RWPE2 (cell line): ENCODE results near the gene TRPM8.
A peak's percentile ranks its signal among the peaks of the same experiment; 100 is the strongest.

Source experiments
- ATAC-seq: fragments of 200-7000 bp; cut with Tn5 transposase; 3 replicates; pipeline ENCODE4 v1.9.1; 2021; ENCODE audit warnings: low read depth
- DNase-seq: peaks from one replicate; pipeline ENCODE4 v3.0.0-alpha.2; 2020; ENCODE audit warnings: low spot score
- H3K27ac ChIP-seq: fragments of 450-650 bp; 2 replicates; pipeline ENCODE4 v1.5.1; 2017; ENCODE audit warnings: mild to moderate bottlenecking; ENCODE audit not compliant: poor library complexity, severe bottlenecking
- H3K27me3 ChIP-seq: fragments of 250-450 bp; sonication (Bioruptor Pico); 2 replicates; pipeline ENCODE4 v1.5.1; 2021; ENCODE audit warnings: mild to moderate bottlenecking, moderate library complexity; ENCODE audit not compliant: insufficient read depth, poor library complexity, severe bottlenecking
- H3K36me3 ChIP-seq: fragments of 250-450 bp; sonication (Bioruptor Pico); 2 replicates; pipeline ENCODE4 v1.5.1; 2020; ENCODE audit warnings: low read depth, mild to moderate bottlenecking, moderate library complexity
- H3K4me1 ChIP-seq: fragments of 250-450 bp; sonication (Bioruptor Pico); 2 replicates; pipeline ENCODE4 v1.5.1; 2021; ENCODE audit warnings: mild to moderate bottlenecking, moderate library complexity; ENCODE audit not compliant: insufficient read depth, poor library complexity, severe bottlenecking
- H3K4me3 ChIP-seq: fragments of 250-450 bp; sonication (Bioruptor Pico); 2 replicates; pipeline ENCODE4 v1.5.1; 2021; ENCODE audit warnings: mild to moderate bottlenecking, moderate library complexity; ENCODE audit not compliant: severe bottlenecking
- H3K9me3 ChIP-seq: fragments of 250-450 bp; sonication (Bioruptor Pico); 2 replicates; pipeline ENCODE4 v1.5.1; 2021; ENCODE audit warnings: mild to moderate bottlenecking, moderate library complexity; ENCODE audit not compliant: severe bottlenecking
- CTCF ChIP-seq: fragments of 450-650 bp; IDR thresholded peaks from one replicate; pipeline ENCODE4 v1.5.1; 2017; ENCODE audit warnings: mild to moderate bottlenecking, moderate library complexity; ENCODE audit not compliant: poor library complexity, severe bottlenecking

The TRPM8 gene

GRCh38 chr2:233976087-233976486 lies 58.9 kb downstream of the TRPM8 start:
- no peak for TF ChIP-seq CTCF
- DNase-seq (no peak), ATAC-seq (no peak)
- peak overlapping the region; percentile 51 for H3K27ac ChIP-seq
- H3K9me3 ChIP-seq, result no peaks in the 10 kb centered on the region
- H3K4me3 ChIP-seq, result no peak overlapping the region
- H3K27me3 ChIP-seq, result no peaks in the 10 kb centered on the region
- peaks cover 29% of the 10 kb centered on the region for H3K4me1 ChIP-seq
- H3K36me3 ChIP-seq, result no peaks in the 10 kb centered on the region

- Histone ChIP-seq H3K36me3 (no peaks in the 10 kb centered on the region), H3K4me1 (peaks cover 34% of the 10 kb centered on the region), H3K27me3 (no peaks in the 10 kb centered on the region), H3K4me3 (no peak overlapping the region), H3K27ac (peak overlapping the region; percentile 8), H3K9me3 (no peaks in the 10 kb centered on the region)
- no peak for DNase-seq
- peak; percentile 83 for TF ChIP-seq CTCF
- peak; percentile 64 for ATAC-seq
These were observed 59.6 kb downstream of the TRPM8 start for GRCh38 chr2:233976690-233977294.

- no peaks in the 10 kb centered on the region for H3K27me3 ChIP-seq
- H3K4me3 ChIP-seq, result no peak overlapping the region
- H3K36me3 ChIP-seq, result no peaks in the 10 kb centered on the region
- no peak for ATAC-seq
- no peak for TF ChIP-seq CTCF
- peaks cover 40% of the 10 kb centered on the region for H3K4me1 ChIP-seq
- H3K9me3 ChIP-seq, result no peaks in the 10 kb centered on the region
- H3K27ac ChIP-seq, result peak overlapping the region; percentile 8
- DNase-seq, result no peak
These were observed 60.2 kb downstream of the TRPM8 start for GRCh38 chr2:233977296-233977837.

- H3K4me3 ChIP-seq, result no peak overlapping the region
- no peak for TF ChIP-seq CTCF
- no peak for ATAC-seq
- no peaks in the 10 kb centered on the region for H3K9me3 ChIP-seq
- H3K36me3 ChIP-seq, result no peaks in the 10 kb centered on the region
- DNase-seq, result no peak
- no peak overlapping the region for H3K27ac ChIP-seq
- no peaks in the 10 kb centered on the region for H3K27me3 ChIP-seq
- H3K4me1 ChIP-seq, result peaks cover 39% of the 10 kb centered on the region
These were observed 62.6 kb downstream of the TRPM8 start for GRCh38 chr2:233979748-233980147.

- Histone ChIP-seq H3K27ac (peak overlapping the region; percentile 77), H3K4me3 (no peak overlapping the region), H3K4me1 (peaks cover 32% of the 10 kb centered on the region), H3K36me3 (no peaks in the 10 kb centered on the region), H3K9me3 (no peaks in the 10 kb centered on the region), H3K27me3 (no peaks in the 10 kb centered on the region)
- DNase-seq (no peak), ATAC-seq (no peak)
- no peak for TF ChIP-seq CTCF
These were observed 63.9 kb downstream of the TRPM8 start for GRCh38 chr2:233980955-233981561.
